OCI-LY1 (cell line): ENCODE data around the gene RGP1.
A peak's percentile ranks its signal among the peaks of the same experiment; 100 is the strongest.

Experiments used
- H2AFZ ChIP-seq: fragments of 200-600 bp; sonication (generic), shearing (Covaris generic); 2 replicates; pipeline ENCODE4 v1.6.0; 2014; ENCODE audit warnings: antibody characterized with exemption, mild to moderate bottlenecking, low read length
- H3F3A ChIP-seq: fragments of 200-600 bp; sonication (generic), shearing (Covaris generic); 2 replicates; pipeline ENCODE4 v1.6.0; 2014; ENCODE audit warnings: mild to moderate bottlenecking, antibody characterized with exemption, low read length, moderate library complexity; ENCODE audit not compliant: insufficient read depth
- H3K27ac ChIP-seq: fragments of 200-600 bp; sonication (generic); 2 replicates; pipeline ENCODE4 v1.5.1; 2014; ENCODE audit warnings: low read length, mixed run types, mild to moderate bottlenecking, low read depth; ENCODE audit not compliant: poor library complexity, severe bottlenecking
- H3K27me3 ChIP-seq: fragments of 200-600 bp; sonication (generic); 2 replicates; pipeline ENCODE4 v1.6.0; 2014; ENCODE audit warnings: antibody characterized with exemption, mild to moderate bottlenecking, low read length, moderate library complexity; ENCODE audit not compliant: insufficient read depth
- H3K36me3 ChIP-seq: fragments of 200-600 bp; sonication (generic); 2 replicates; pipeline ENCODE4 v1.6.1; 2014; ENCODE audit warnings: mild to moderate bottlenecking, antibody characterized with exemption, low read length, moderate library complexity, mixed read lengths; ENCODE audit not compliant: insufficient read depth
- H3K4me1 ChIP-seq: fragments of 200-600 bp; sonication (generic); 2 replicates; pipeline ENCODE4 v1.5.1; 2014; ENCODE audit warnings: mild to moderate bottlenecking, low read length, moderate library complexity; ENCODE audit not compliant: insufficient read depth, severe bottlenecking
- H3K4me2 ChIP-seq: fragments of 200-600 bp; sonication (generic), shearing (Covaris generic); 2 replicates; pipeline ENCODE4 v1.6.1; 2014; ENCODE audit warnings: low read length
- H3K4me3 ChIP-seq: fragments of 200-600 bp; sonication (generic); 2 replicates; pipeline ENCODE4 v1.5.1; 2014; ENCODE audit warnings: low read length, low read depth, mild to moderate bottlenecking, mixed read lengths; ENCODE audit not compliant: poor library complexity, severe bottlenecking
- H3K79me2 ChIP-seq: fragments of 200-600 bp; shearing (Covaris generic); 2 replicates; pipeline ENCODE4 v1.6.1; 2016; ENCODE audit warnings: mixed run types, low read length, mixed read lengths; ENCODE audit not compliant: insufficient read depth
- H3K9ac ChIP-seq: fragments of 200-600 bp; sonication (generic), shearing (Covaris generic); 2 replicates; pipeline ENCODE4 v1.6.1; 2014; ENCODE audit warnings: mild to moderate bottlenecking, low read length, mixed read lengths
- H3K9me2 ChIP-seq: fragments of 200-600 bp; sonication (generic), shearing (Covaris generic); 2 replicates; pipeline ENCODE4 v1.6.1; 2014; ENCODE audit warnings: low read depth, mild to moderate bottlenecking, low read length, mixed read lengths
- H3K9me3 ChIP-seq: fragments of 200-600 bp; shearing (Covaris generic); 2 replicates; pipeline ENCODE4 v1.6.1; 2014; ENCODE audit warnings: low read length, mixed read lengths
- H4K20me1 ChIP-seq: fragments of 200-600 bp; sonication (generic), shearing (Covaris generic); 2 replicates; pipeline ENCODE4 v1.6.0; 2016; ENCODE audit warnings: mild to moderate bottlenecking, low read length; ENCODE audit not compliant: insufficient read depth
- EZH2 ChIP-seq: fragments of 200-600 bp; sonication (generic), shearing (Covaris generic); IDR thresholded peaks from 2 replicates; pipeline ENCODE4 v1.8.0; 2017; ENCODE audit warnings: borderline replicate concordance, mixed run types, mild to moderate bottlenecking, antibody characterized with exemption, low read length, moderate library complexity, mixed read lengths
- TF ChIP-seq, protein P1 (sequence below): fragments of 200-600 bp; sonication (generic), shearing (Covaris generic); IDR thresholded peaks from 2 replicates; pipeline ENCODE4 v1.5.1; 2017; ENCODE audit warnings: mild to moderate bottlenecking, antibody characterized with exemption, low read length, moderate library complexity, mixed read lengths

Gene RGP1

GRCh38 chr9:35748242-35748857 lies 737 bp upstream of the RGP1 start:
- H3F3A ChIP-seq = no peaks in the 10 kb centered on the region
- peaks cover 29% of the 10 kb centered on the region for H3K79me2 ChIP-seq
- peak overlapping the region; percentile 76 for H3K4me3 ChIP-seq
- H3K27me3 ChIP-seq = no peaks in the 10 kb centered on the region
- H3K4me2 ChIP-seq = peak overlapping the region; percentile 79
- no peaks in the 10 kb centered on the region for H3K9me2 ChIP-seq
- H3K9ac ChIP-seq = peak overlapping the region; percentile 75
- no peak overlapping the region for H3K27ac ChIP-seq
- no peaks in the 10 kb centered on the region for H3K9me3 ChIP-seq
- peaks cover 34% of the 10 kb centered on the region; the same call in 1 of the 2 replicates for H3K36me3 ChIP-seq
- TF ChIP-seq EZH2 = no peak
- TF ChIP-seq, protein P1, sequence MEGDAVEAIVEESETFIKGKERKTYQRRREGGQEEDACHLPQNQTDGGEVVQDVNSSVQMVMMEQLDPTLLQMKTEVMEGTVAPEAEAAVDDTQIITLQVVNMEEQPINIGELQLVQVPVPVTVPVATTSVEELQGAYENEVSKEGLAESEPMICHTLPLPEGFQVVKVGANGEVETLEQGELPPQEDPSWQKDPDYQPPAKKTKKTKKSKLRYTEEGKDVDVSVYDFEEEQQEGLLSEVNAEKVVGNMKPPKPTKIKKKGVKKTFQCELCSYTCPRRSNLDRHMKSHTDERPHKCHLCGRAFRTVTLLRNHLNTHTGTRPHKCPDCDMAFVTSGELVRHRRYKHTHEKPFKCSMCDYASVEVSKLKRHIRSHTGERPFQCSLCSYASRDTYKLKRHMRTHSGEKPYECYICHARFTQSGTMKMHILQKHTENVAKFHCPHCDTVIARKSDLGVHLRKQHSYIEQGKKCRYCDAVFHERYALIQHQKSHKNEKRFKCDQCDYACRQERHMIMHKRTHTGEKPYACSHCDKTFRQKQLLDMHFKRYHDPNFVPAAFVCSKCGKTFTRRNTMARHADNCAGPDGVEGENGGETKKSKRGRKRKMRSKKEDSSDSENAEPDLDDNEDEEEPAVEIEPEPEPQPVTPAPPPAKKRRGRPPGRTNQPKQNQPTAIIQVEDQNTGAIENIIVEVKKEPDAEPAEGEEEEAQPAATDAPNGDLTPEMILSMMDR = no peak
- H3K4me1 ChIP-seq = peaks cover 36% of the 10 kb centered on the region
- H2AFZ ChIP-seq = no peak overlapping the region
- no peaks in the 10 kb centered on the region for H4K20me1 ChIP-seq

GRCh38 chr9:35749515-35750255 lies 598 bp downstream of the RGP1 start:
- Histone ChIP-seq H3K9me3 (no peaks in the 10 kb centered on the region), H3F3A (no peaks in the 10 kb centered on the region), H3K9ac (peak overlapping the region; percentile 75), H3K4me3 (peak overlapping the region; percentile 76), H3K79me2 (peaks cover 29% of the 10 kb centered on the region), H3K27me3 (no peaks in the 10 kb centered on the region), H2AFZ (no peak overlapping the region), H3K4me2 (peak overlapping the region; percentile 79), H3K9me2 (no peaks in the 10 kb centered on the region), H3K4me1 (peaks cover 36% of the 10 kb centered on the region), H3K27ac (peak overlapping the region; percentile 53), H3K36me3 (peaks cover 24% of the 10 kb centered on the region; the same call in 1 of the 2 replicates), H4K20me1 (no peaks in the 10 kb centered on the region)
- no peak for TF ChIP-seq EZH2
- TF ChIP-seq, protein P1 = peak; percentile 17; the same call in 1 of the 2 replicates

GRCh38 chr9:35750256-35750531 lies 1.1 kb downstream of the RGP1 start:
- peaks cover 29% of the 10 kb centered on the region for H3K79me2 ChIP-seq
- peaks cover 36% of the 10 kb centered on the region for H3K4me1 ChIP-seq
- H3K27ac ChIP-seq = peak overlapping the region; percentile 53
- H3K4me3 ChIP-seq = peak overlapping the region; percentile 76
- TF ChIP-seq, protein P1 = no peak
- TF ChIP-seq EZH2 = no peak
- H2AFZ ChIP-seq = no peak overlapping the region
- H4K20me1 ChIP-seq = no peaks in the 10 kb centered on the region
- H3K9ac ChIP-seq = peak overlapping the region; percentile 75
- H3K36me3 ChIP-seq = peaks cover 24% of the 10 kb centered on the region; the same call in 1 of the 2 replicates
- H3K27me3 ChIP-seq = no peaks in the 10 kb centered on the region
- H3F3A ChIP-seq = no peaks in the 10 kb centered on the region
- no peaks in the 10 kb centered on the region for H3K9me2 ChIP-seq
- peak overlapping the region; percentile 79 for H3K4me2 ChIP-seq
- no peaks in the 10 kb centered on the region for H3K9me3 ChIP-seq
